ENCODE measurements around the gene RPS3A. TPM values are rescaled to one million over a fixed set of nuclear protein-coding genes. Genes with fewer than 3 reads are reported as not detected.

RPS3A gene
- total and polyA plus RNA-seq, 9 of the 15 experiments (the other 6 are each of a cell fraction or from before 2014, with no cell fraction given) = 2,102 to 5,488 (median 3,554) TPM

- peak in 1 of 2 experiments; percentile 95; a peak in 2 of 4 replicates for TF ChIP-seq BCLAF1 (IDR thresholded peaks at IDR 0.05; ENCODE audit: borderline replicate concordance in 1 of 2, control insufficient read depth in 1 of 2, low read depth in 2 of 2, low read length in 1 of 2)
- TF ChIP-seq GABPA (tag; conservative IDR thresholded peaks at IDR 0.05; ENCODE audit: low read depth) = peak; percentile 97
- peak; percentile 100 for TF ChIP-seq TAF9B (IDR thresholded peaks at IDR 0.05; ENCODE audit: partially characterized antibody)
- TF ChIP-seq ARID1B (IDR thresholded peaks at IDR 0.05) = peak; percentile 53
- TF ChIP-seq FOXK1 (CRISPR knock-in tag; IDR thresholded peaks at IDR 0.05; ENCODE audit: borderline replicate concordance) = peak; percentile 93
- peak in 1 of 2 experiments; percentile 82; a peak in 2 of 4 replicates for TF ChIP-seq SIN3A (IDR thresholded peaks at IDR 0.05; ENCODE audit: borderline replicate concordance in 2 of 2, control insufficient read depth in 1 of 2, low read depth in 2 of 2, low read length in 2 of 2)
- TF ChIP-seq, protein P1, sequence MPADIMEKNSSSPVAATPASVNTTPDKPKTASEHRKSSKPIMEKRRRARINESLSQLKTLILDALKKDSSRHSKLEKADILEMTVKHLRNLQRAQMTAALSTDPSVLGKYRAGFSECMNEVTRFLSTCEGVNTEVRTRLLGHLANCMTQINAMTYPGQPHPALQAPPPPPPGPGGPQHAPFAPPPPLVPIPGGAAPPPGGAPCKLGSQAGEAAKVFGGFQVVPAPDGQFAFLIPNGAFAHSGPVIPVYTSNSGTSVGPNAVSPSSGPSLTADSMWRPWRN (IDR thresholded peaks at IDR 0.05; ENCODE audit: low read depth) = 0 out of 2 replicates have a peak, but pooled peaks have one; percentile 20
- TF ChIP-seq, protein P2, sequence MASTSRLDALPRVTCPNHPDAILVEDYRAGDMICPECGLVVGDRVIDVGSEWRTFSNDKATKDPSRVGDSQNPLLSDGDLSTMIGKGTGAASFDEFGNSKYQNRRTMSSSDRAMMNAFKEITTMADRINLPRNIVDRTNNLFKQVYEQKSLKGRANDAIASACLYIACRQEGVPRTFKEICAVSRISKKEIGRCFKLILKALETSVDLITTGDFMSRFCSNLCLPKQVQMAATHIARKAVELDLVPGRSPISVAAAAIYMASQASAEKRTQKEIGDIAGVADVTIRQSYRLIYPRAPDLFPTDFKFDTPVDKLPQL (IDR thresholded peaks at IDR 0.05; ENCODE audit: extremely low read depth, insufficient read length) = peak; percentile 95
- TF ChIP-seq CEBPB (tag; IDR thresholded peaks at IDR 0.05) = peak; percentile 98
- no peak for TF ChIP-seq HMG20A (CRISPR knock-in tag; conservative IDR thresholded peaks at IDR 0.05)
- peak; percentile 98 for TF ChIP-seq GMEB1 (CRISPR knock-in tag; IDR thresholded peaks at IDR 0.05)
- TF ChIP-seq ZBED1 (IDR thresholded peaks at IDR 0.05) = peak; percentile 71; the same call in 1 of the 2 replicates
- TF ChIP-seq TRIM24 (IDR thresholded peaks at IDR 0.05) = peak; percentile 58 to 59; a peak in 1 of 4 replicates
- TF ChIP-seq FOXK2 (conservative IDR thresholded peaks at IDR 0.05 in 1 of 2, IDR thresholded peaks at IDR 0.05 in 1 of 2; ENCODE audit: low read depth in 2 of 2) = peak; percentile 92 to 95
- TF ChIP-seq ZNF184 (CRISPR knock-in tag; IDR thresholded peaks at IDR 0.05) = no peak
- TF ChIP-seq ZNF197 (CRISPR knock-in tag; IDR thresholded peaks at IDR 0.05; ENCODE audit: low read depth) = no peak
- TF ChIP-seq ELF1 (tag; IDR thresholded peaks at IDR 0.05) = peak; percentile 99
- peak; percentile 62; the same call in 1 of the 2 replicates for TF ChIP-seq FOXM1 (IDR thresholded peaks at IDR 0.05; ENCODE audit: low read depth)
- peak; percentile 84 for TF ChIP-seq FOXM1 (CRISPR knock-in tag; IDR thresholded peaks at IDR 0.05; ENCODE audit: low read depth)
- TF ChIP-seq NEUROD1 (IDR thresholded peaks at IDR 0.05; ENCODE audit: borderline replicate concordance, low read depth, low read length, partially characterized antibody) = peak; percentile 83
- peak; percentile 99 for TF ChIP-seq TAF1 (IDR thresholded peaks at IDR 0.05; ENCODE audit: control insufficient read depth, extremely low read depth, insufficient read depth, low read length, severe bottlenecking)
Observed at GRCh38 chr4:151099229-151099975, at the start of gene RPS3A (continued).
